Tibial nerve (tissue), 4 donors: ENCODE data around the gene NCOA3. TPM values are rescaled to one million over a fixed set of nuclear protein-coding genes. Genes with fewer than 3 reads are reported as not detected.

Source experiments
- DNase-seq, 2 donors: peaks; one replicate each; pipeline ENCODE4 v3.0.0-alpha.2; 2019; ENCODE audit warnings: low spot score in 2 of 2
- H3K27ac ChIP-seq, 4 donors: fragments of 200-600 bp; sonication (generic) in 3 of 4; one replicate each; pipeline ENCODE4 v1.5.1; 2017 to 2019; ENCODE audit warnings: mild to moderate bottlenecking in 1 of 4
- H3K27me3 ChIP-seq, 2 donors: fragments of 200-600 bp; sonication (generic) in 1 of 2; one replicate each; pipeline versions ENCODE4 v1.5.1 to v1.6.0; 2017 to 2019
- H3K36me3 ChIP-seq, 3 donors: fragments of 200-600 bp; sonication (generic); one replicate each; pipeline ENCODE4 v1.5.1; 2018 to 2019
- H3K4me1 ChIP-seq, 4 donors: fragments of 200-600 bp; sonication (generic) in 3 of 4; one replicate each; pipeline ENCODE4 v1.5.1; 2017 to 2019
- H3K4me3 ChIP-seq, 4 donors: fragments of 200-600 bp; sonication (generic) in 3 of 4; one replicate each; pipeline ENCODE4 v1.5.1; 2017 to 2019; ENCODE audit warnings: mild to moderate bottlenecking in 1 of 4, moderate library complexity in 1 of 4
- H3K9me3 ChIP-seq, 4 donors: fragments of 200-600 bp; sonication (generic) in 3 of 4; one replicate each; pipeline ENCODE4 v1.5.1; 2017 to 2019
- CTCF ChIP-seq, 5 experiments: fragments of 200-600 bp in 3 of 5; fragments of 450-650 bp in 2 of 5; sonication (generic) in 3 of 5; IDR thresholded peaks; one replicate each; pipeline ENCODE4 v1.5.1; 2016 to 2019; ENCODE audit warnings: antibody characterized with exemption in 5 of 5, mild to moderate bottlenecking in 3 of 5, moderate library complexity in 2 of 5
- EP300 ChIP-seq, 2 donors: sonication (generic); formaldehyde crosslinking; IDR thresholded peaks; one replicate each; pipeline ENCODE4 v1.6.1; 2017; ENCODE audit warnings: antibody characterized with exemption in 2 of 2, mild to moderate bottlenecking in 1 of 2
- POLR2A ChIP-seq, 2 donors: fragments of 450-650 bp; IDR thresholded peaks; one replicate each; pipeline ENCODE4 v1.6.1; 2017; ENCODE audit warnings: antibody characterized with exemption in 2 of 2, mild to moderate bottlenecking in 2 of 2, moderate library complexity in 2 of 2
- WGBS, 2 donors: methylation state at CpG; one replicate each; pipeline ENCODE4 v1.1.5; 2018; 5-methylcytosine and 5-hydroxymethylcytosine counted together
- total RNA-seq, 4 donors: library from RNA; depleted of rRNA; stranded (reverse); fragments of >200 nt; gene quantifications; one replicate each; pipeline ENCODE4 v1.1.0, GENCODE V29; 2016

Gene NCOA3
- total RNA-seq, 4 donors from 2014 or later, result 38.0 to 48.9 (median 40.7) TPM

GRCh38 chr20:47598911-47599744, 97.4 kb downstream of the NCOA3 start:
- peaks cover 0 to 11% (median 0%) of the 10 kb centered on the region in 4 donors for H3K9me3 ChIP-seq
- TF ChIP-seq POLR2A (IDR thresholded peaks at IDR 0.05), result no peak
- no peak for TF ChIP-seq EP300 (IDR thresholded peaks at IDR 0.05)
- TF ChIP-seq CTCF (IDR thresholded peaks at IDR 0.05), result no peak
- H3K4me1 ChIP-seq, result peaks cover 0 to 11% (median 0%) of the 10 kb centered on the region in 4 donors
- H3K27ac ChIP-seq, result no peak overlapping the region
- peaks cover 0 to 9% (median 0%) of the 10 kb centered on the region in 3 donors for H3K36me3 ChIP-seq
- H3K4me3 ChIP-seq, result no peak overlapping the region
- H3K27me3 ChIP-seq, result no peaks in the 10 kb centered on the region
- WGBS, 2 donors, result 83 to 85% methylated on average over 7 of the region's 7 CpGs
- DNase-seq, result no peak

GRCh38 chr20:47600967-47601547, 99.4 kb downstream of the NCOA3 start:
- H3K4me1 ChIP-seq, result peaks cover 0 to 11% (median 0%) of the 10 kb centered on the region in 4 donors
- H3K4me3 ChIP-seq, result no peak overlapping the region
- H3K27ac ChIP-seq, result no peak overlapping the region
- no peak for DNase-seq
- no peaks in the 10 kb centered on the region for H3K27me3 ChIP-seq
- peaks cover 0 to 9% (median 0%) of the 10 kb centered on the region in 3 donors for H3K36me3 ChIP-seq
- WGBS, 2 donors, result 81 to 91% methylated on average over 9 of the region's 9 CpGs
- TF ChIP-seq POLR2A (IDR thresholded peaks at IDR 0.05), result no peak
- TF ChIP-seq CTCF (IDR thresholded peaks at IDR 0.05), result no peak
- no peak for TF ChIP-seq EP300 (IDR thresholded peaks at IDR 0.05)
- H3K9me3 ChIP-seq, result peaks cover 0 to 11% (median 0%) of the 10 kb centered on the region in 4 donors

GRCh38 chr20:47603260-47603659, 101.6 kb downstream of the NCOA3 start:
- Histone ChIP-seq H3K9me3 (peaks cover 0 to 11% (median 0%) of the 10 kb centered on the region in 4 donors), H3K27ac (no peak overlapping the region), H3K36me3 (peaks cover 0 to 9% (median 0%) of the 10 kb centered on the region in 3 donors), H3K4me1 (peaks cover 0 to 22% (median 0%) of the 10 kb centered on the region in 4 donors), H3K27me3 (no peaks in the 10 kb centered on the region), H3K4me3 (no peak overlapping the region)
- DNase-seq, result no peak
- no peak for TF ChIP-seq EP300 (IDR thresholded peaks at IDR 0.05)
- TF ChIP-seq POLR2A (IDR thresholded peaks at IDR 0.05), result no peak
- TF ChIP-seq CTCF (IDR thresholded peaks at IDR 0.05), result no peak
- WGBS, 2 donors, result 97 to 98% methylated on average over 9 of the region's 9 CpGs

GRCh38 chr20:47605673-47606413, 104.2 kb downstream of the NCOA3 start:
- Histone ChIP-seq H3K4me3 (no peak overlapping the region), H3K27me3 (no peaks in the 10 kb centered on the region)
- 91 to 92% methylated on average over 9 of the region's 9 CpGs for WGBS, 2 donors

More at GRCh38 chr20:47605673-47606413, 104.2 kb downstream of the NCOA3 start:
- peaks cover 0 to 9% (median 0%) of the 10 kb centered on the region in 3 donors for H3K36me3 ChIP-seq
- no peak overlapping the region for H3K27ac ChIP-seq
- H3K4me1 ChIP-seq, result peaks cover 0 to 25% (median 3%) of the 10 kb centered on the region in 4 donors
- no peak for TF ChIP-seq POLR2A (IDR thresholded peaks at IDR 0.05)
- TF ChIP-seq EP300 (IDR thresholded peaks at IDR 0.05), result no peak
- TF ChIP-seq CTCF (IDR thresholded peaks at IDR 0.05), result no peak
- peaks cover 0 to 11% (median 0%) of the 10 kb centered on the region in 4 donors for H3K9me3 ChIP-seq
- no peak for DNase-seq
